H1 (cell line): ENCODE results near the gene NSUN2. TPM values are rescaled to one million over a fixed set of nuclear protein-coding genes. Genes with fewer than 3 reads are reported as not detected.

Experiments
- CTCF ChIA-PET: fragments of 300-600 bp; sonication (Branson Sonifier 250); formaldehyde crosslinking; loops from one replicate; lab custom pipeline; 2021; ENCODE audit not compliant: partially characterized antibody; lab: Charles Lee
- POLR2A ChIA-PET: fragments of 300-600 bp; sonication (Branson Sonifier 250); formaldehyde crosslinking; loops from one replicate; lab custom pipeline; 2021; ENCODE audit warnings: inconsistent platforms; ENCODE audit not compliant: partially characterized antibody; lab: Charles Lee
- DNase-seq, 2 experiments: peaks; one replicate each; pipeline versions ENCODE4 v3.0.0 to v3.0.0-alpha.2; 2010 to 2022; ENCODE audit warnings: low spot score in 2 of 2, low read depth in 1 of 2, mixed read lengths in 1 of 2
- FAIRE-seq: peaks from 2 replicates; lab custom pipeline; 2011; peaks lifted over from hg19 to GRCh38; lab: Jason Lieb, UNC
- H2AFZ ChIP-seq: 2 replicates; pipeline ENCODE4 v1.8.1; 2012; ENCODE audit warnings: low read length, inconsistent platforms
- H2AK5ac ChIP-seq: 2 replicates; pipeline ENCODE4 v1.6.1; 2013; ENCODE audit warnings: low read depth, low read length
- H2BK120ac ChIP-seq: replicated peaks from 2 replicates; pipeline ENCODE3; 2013; ENCODE audit warnings: low read depth, low read length, inconsistent platforms
- H2BK12ac ChIP-seq: 2 replicates; pipeline ENCODE4 v1.6.1; 2013; ENCODE audit warnings: low read depth, low read length
- H2BK15ac ChIP-seq: 2 replicates; pipeline ENCODE4 v1.6.1; 2013; ENCODE audit warnings: low read length
- H2BK20ac ChIP-seq: 2 replicates; pipeline ENCODE4 v1.6.1; 2013; ENCODE audit warnings: low read length
- H2BK5ac ChIP-seq: 2 replicates; pipeline ENCODE4 v1.6.1; 2013; ENCODE audit warnings: low read depth, low read length
- H3K14ac ChIP-seq: 2 replicates; pipeline ENCODE4 v1.6.1; 2013; ENCODE audit warnings: inconsistent platforms; ENCODE audit not compliant: insufficient read length
- H3K18ac ChIP-seq: 2 replicates; pipeline ENCODE4 v1.6.1; 2013; ENCODE audit warnings: low read length; ENCODE audit errors: extremely low read depth
- H3K23ac ChIP-seq: 2 replicates; pipeline ENCODE4 v1.6.1; 2013; ENCODE audit warnings: inconsistent platforms; ENCODE audit not compliant: insufficient read length
- H3K23me2 ChIP-seq: 2 replicates; pipeline ENCODE4 v1.6.1; 2013; ENCODE audit warnings: low read depth, low read length
- H3K27ac ChIP-seq: 2 replicates; pipeline ENCODE4 v1.6.1; 2011; ENCODE audit warnings: low read depth, low read length, inconsistent platforms
- H3K27me3 ChIP-seq, 4 experiments: replicated peaks in 1 of 4; 1 replicate in 1 of 4; 2 replicates in 3 of 4; pipeline versions ENCODE4 v1.6.1 to v1.8.1; 2011 to 2013; ENCODE audit warnings: low read length in 3 of 4, mild to moderate bottlenecking in 3 of 4, inconsistent platforms in 2 of 4, mixed read lengths in 2 of 4, moderate library complexity in 1 of 4; ENCODE audit not compliant: control insufficient read depth in 3 of 4, insufficient read depth in 3 of 4; ENCODE audit errors: extremely low read depth in 1 of 4
- H3K36me3 ChIP-seq, 4 experiments: 2 replicates each; pipeline versions ENCODE4 v1.6.1 to v1.8.1; 2011 to 2013; ENCODE audit warnings: mild to moderate bottlenecking in 4 of 4, low read length in 3 of 4, moderate library complexity in 2 of 4, control low read depth in 1 of 4, inconsistent platforms in 1 of 4; ENCODE audit not compliant: insufficient read depth in 4 of 4, control insufficient read depth in 2 of 4
- H3K4ac ChIP-seq: replicated peaks from 2 replicates; pipeline ENCODE3; 2013; ENCODE audit warnings: low read length, low read depth, mixed read lengths, inconsistent platforms; ENCODE audit not compliant: insufficient read length
- H3K4me1 ChIP-seq, 4 experiments: replicated peaks in 1 of 4; 1 replicate in 1 of 4; 2 replicates in 3 of 4; pipeline versions ENCODE4 v1.6.1 to v1.8.1; 2011 to 2013; ENCODE audit warnings: low read length in 3 of 4, inconsistent platforms in 2 of 4, mixed read lengths in 1 of 4; ENCODE audit not compliant: insufficient read depth in 4 of 4, control insufficient read depth in 3 of 4
- H3K4me2 ChIP-seq, 2 experiments: 2 replicates each; pipeline versions ENCODE4 v1.6.1 to v1.8.1; 2011 to 2013; ENCODE audit warnings: low read depth in 2 of 2, low read length in 2 of 2, control low read depth in 1 of 2, inconsistent platforms in 1 of 2, mild to moderate bottlenecking in 1 of 2; ENCODE audit not compliant: insufficient read depth in 1 of 2
- H3K4me3 ChIP-seq, 4 experiments: fragments of 200-600, 300-600 bp in 1 of 4; sonication (generic), shearing (Covaris generic), sonication (Bioruptor Twin) in 1 of 4; 2 replicates each; pipeline versions ENCODE4 v1.5.1 to v1.8.1; 2011 to 2016; ENCODE audit warnings: low read length in 4 of 4, low read depth in 3 of 4, control low read depth in 2 of 4, inconsistent platforms in 2 of 4, mild to moderate bottlenecking in 2 of 4, mixed read lengths in 1 of 4, moderate library complexity in 1 of 4; ENCODE audit not compliant: insufficient read depth in 2 of 4; ENCODE audit errors: extremely low read depth in 1 of 4
- H3K56ac ChIP-seq: replicated peaks from 2 replicates; pipeline ENCODE3; 2013; ENCODE audit warnings: low read depth, mild to moderate bottlenecking, mixed read lengths, low read length, inconsistent platforms; ENCODE audit not compliant: insufficient read length
- H3K79me1 ChIP-seq: 2 replicates; pipeline ENCODE4 v1.6.1; 2013; ENCODE audit warnings: low read depth, low read length, control low read depth
- H3K79me2 ChIP-seq, 2 experiments: 2 replicates each; pipeline versions ENCODE4 v1.6.1 to v1.8.1; 2012 to 2013; ENCODE audit warnings: low read length in 2 of 2, mild to moderate bottlenecking in 2 of 2, inconsistent platforms in 1 of 2; ENCODE audit not compliant: insufficient read depth in 2 of 2, control insufficient read depth in 1 of 2
- H3K9ac ChIP-seq, 4 experiments: replicated peaks in 1 of 4; 1 replicate in 1 of 4; 2 replicates in 3 of 4; pipeline versions ENCODE4 v1.6.1 to v1.8.1; 2011 to 2013; ENCODE audit warnings: low read depth in 3 of 4, low read length in 3 of 4, control low read depth in 2 of 4, mild to moderate bottlenecking in 2 of 4, moderate library complexity in 2 of 4, inconsistent platforms in 1 of 4; ENCODE audit errors: extremely low read depth in 1 of 4
- H3K9me3 ChIP-seq, 2 experiments: 2 replicates each; pipeline versions ENCODE4 v1.6.1 to v1.8.1; 2012 to 2013; ENCODE audit warnings: mild to moderate bottlenecking in 2 of 2, moderate library complexity in 2 of 2, control low read depth in 1 of 2, inconsistent platforms in 1 of 2, low read depth in 1 of 2, low read length in 1 of 2, mixed read lengths in 1 of 2; ENCODE audit not compliant: insufficient read depth in 2 of 2
- H4K20me1 ChIP-seq, 2 experiments: replicated peaks in 1 of 2; 2 replicates each; pipeline versions ENCODE3 to v1.8.1; 2011 to 2013; ENCODE audit warnings: inconsistent platforms in 2 of 2, low read length in 2 of 2, mild to moderate bottlenecking in 1 of 2; ENCODE audit not compliant: insufficient read depth in 2 of 2, control insufficient read depth in 1 of 2
- H4K5ac ChIP-seq: 2 replicates; pipeline ENCODE4 v1.6.1; 2013; ENCODE audit warnings: low read length, low read depth, mixed read lengths, inconsistent platforms; ENCODE audit not compliant: insufficient read length
- H4K8ac ChIP-seq: 2 replicates; pipeline ENCODE4 v1.8.0; 2013; ENCODE audit warnings: mild to moderate bottlenecking, moderate library complexity, low read length, inconsistent platforms; ENCODE audit not compliant: insufficient read depth; ENCODE audit errors: extremely low read depth
- H4K91ac ChIP-seq: replicated peaks from 2 replicates; pipeline ENCODE3; 2013; ENCODE audit warnings: low read length, mixed read lengths, inconsistent platforms; ENCODE audit not compliant: insufficient read length
- CHD1 ChIP-seq: IDR thresholded peaks from 2 replicates; pipeline ENCODE4 v1.6.1; 2012; ENCODE audit warnings: low read depth, low read length, improper control_type of control experiment
- CREB1 ChIP-seq: IDR thresholded peaks from 2 replicates; pipeline ENCODE4 v1.6.1; 2012; ENCODE audit warnings: inconsistent platforms
- polyA plus RNA-seq, 7 experiments: library from polyadenylated mRNA; depleted of rRNA in 3 of 7; stranded (reverse) in 5 of 7; unstranded in 2 of 7; fragments of >200 nt in 5 of 7; fragments of 200-250 nt in 2 of 7; gene quantifications; 1 replicate in 5 of 7; 2 replicates in 1 of 7; 4 replicates in 1 of 7; pipeline versions ENCODE4 v1.2.1 to v1.2.3, GENCODE V29; 2011 to 2013; ENCODE audit warnings: missing spikeins in 2 of 7, mixed read lengths in 2 of 7
- total RNA-seq: library from RNA; stranded (reverse); fragmentation: NEBNext Ultra II Directional; extraction: Animal tissue kit (Norgen Biotek cat#: 25700); gene quantifications from 2 replicates; pipeline ENCODE4 v1.2.1, GENCODE V29; 2021

Gene NSUN2
- total and polyA plus RNA-seq, 2 of the 8 experiments (the other 6 are each of a cell fraction or from before 2014, with no cell fraction given): 47.3 to 94.7 TPM

DNA sequence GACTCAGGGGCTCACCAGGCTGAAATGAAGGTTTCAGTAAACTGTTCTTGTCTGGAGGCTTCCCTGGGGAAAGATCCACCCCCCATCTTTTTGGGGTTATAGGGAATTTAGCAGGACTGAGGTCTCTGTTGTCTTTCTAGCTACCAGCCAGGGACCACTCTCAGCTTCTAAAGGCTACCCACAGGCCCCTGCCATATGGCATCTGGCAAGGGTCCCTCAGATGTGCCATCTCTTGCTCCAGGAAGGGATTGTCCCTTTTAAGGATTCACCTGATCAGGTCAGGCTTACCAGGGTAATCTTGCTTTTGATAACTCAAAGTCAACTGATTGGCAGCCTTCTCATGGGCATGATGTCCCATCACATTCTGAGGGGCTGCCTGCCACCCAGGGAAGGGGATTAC is 65.0 kb downstream of the NSUN2 start:
- no peaks in the 10 kb centered on the region for H4K20me1 ChIP-seq
- no peaks in the 10 kb centered on the region; a peak in 1 of 7 replicates for H3K4me1 ChIP-seq
- H2AFZ ChIP-seq: no peak overlapping the region
- no peaks in the 10 kb centered on the region for H3K79me2 ChIP-seq
- H2BK15ac ChIP-seq: no peak overlapping the region
- H3K23me2 ChIP-seq: peaks cover 3% of the 10 kb centered on the region; the same call in 1 of the 2 replicates
- H3K27me3 ChIP-seq: no peaks in the 10 kb centered on the region
- no peak overlapping the region for H4K5ac ChIP-seq
- H3K9me3 ChIP-seq: no peaks in the 10 kb centered on the region
- H2AK5ac ChIP-seq: no peak overlapping the region
- no peak for TF ChIP-seq CREB1
- TF ChIP-seq CHD1: no peak
- TF ChIP-seq, all 59 proteins: peak for 0
- H3K18ac ChIP-seq: no peak overlapping the region
- H2BK5ac ChIP-seq: no peak overlapping the region
- ChIA-PET POLR2A (no interaction called here), CTCF (no interaction called here)
- H3K9ac ChIP-seq: no peak overlapping the region
- H3K56ac ChIP-seq: no peak overlapping the region
- no peak overlapping the region for H3K4me2 ChIP-seq
- H3K36me3 ChIP-seq: no peaks in the 10 kb centered on the region
- DNase-seq (no peak), FAIRE-seq (no peak)
- no peak overlapping the region for H3K23ac ChIP-seq
- no peak overlapping the region for H2BK12ac ChIP-seq
- H4K91ac ChIP-seq: no peak overlapping the region
- no peak overlapping the region for H3K4me3 ChIP-seq
- H2BK120ac ChIP-seq: no peak overlapping the region
- no peak overlapping the region for H3K4ac ChIP-seq
- H2BK20ac ChIP-seq: no peak overlapping the region
- no peak overlapping the region for H3K14ac ChIP-seq
- H4K8ac ChIP-seq: no peak overlapping the region
- no peaks in the 10 kb centered on the region for H3K79me1 ChIP-seq
- no peak overlapping the region for H3K27ac ChIP-seq
